Measurements from ENCODE around the gene ITLN1.
"Not testable (repeated sequence)": the region's sequence is repeated elsewhere in the genome, so short reads cannot be mapped to it uniquely, and the experiment has no call there.

ITLN1 gene

GRCh38 chr1:160885042-160885441 is at the start of gene ITLN1:
TSS of gene ITLN1 (minus strand) at chr1:160885180. CDS start at chr1:160884877, 303 bp downstream.
- no peak for DNase-seq

DNA sequence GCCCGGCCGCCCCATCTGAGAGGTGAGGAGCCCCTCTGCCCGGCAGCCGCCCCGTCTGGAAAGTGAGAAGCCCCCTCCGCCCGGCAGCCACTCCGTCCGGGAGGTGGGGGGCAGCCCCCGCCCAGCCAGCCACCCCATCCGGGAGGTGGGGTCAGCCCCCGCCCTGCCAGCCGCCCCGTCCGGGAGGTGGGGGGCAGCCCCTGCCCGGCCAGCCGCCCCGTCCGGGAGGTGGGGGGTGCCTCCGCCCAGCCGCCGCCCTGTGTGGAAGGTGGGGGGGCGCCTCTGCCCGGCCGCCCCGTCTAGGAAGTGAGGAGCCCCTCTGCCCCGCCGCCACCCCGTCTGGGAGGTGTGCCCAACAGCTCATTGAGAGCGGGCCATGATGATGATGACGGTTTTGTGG is 48.3 kb upstream of the ITLN1 start:
- DNase-seq = not testable (repeated sequence)

DNA sequence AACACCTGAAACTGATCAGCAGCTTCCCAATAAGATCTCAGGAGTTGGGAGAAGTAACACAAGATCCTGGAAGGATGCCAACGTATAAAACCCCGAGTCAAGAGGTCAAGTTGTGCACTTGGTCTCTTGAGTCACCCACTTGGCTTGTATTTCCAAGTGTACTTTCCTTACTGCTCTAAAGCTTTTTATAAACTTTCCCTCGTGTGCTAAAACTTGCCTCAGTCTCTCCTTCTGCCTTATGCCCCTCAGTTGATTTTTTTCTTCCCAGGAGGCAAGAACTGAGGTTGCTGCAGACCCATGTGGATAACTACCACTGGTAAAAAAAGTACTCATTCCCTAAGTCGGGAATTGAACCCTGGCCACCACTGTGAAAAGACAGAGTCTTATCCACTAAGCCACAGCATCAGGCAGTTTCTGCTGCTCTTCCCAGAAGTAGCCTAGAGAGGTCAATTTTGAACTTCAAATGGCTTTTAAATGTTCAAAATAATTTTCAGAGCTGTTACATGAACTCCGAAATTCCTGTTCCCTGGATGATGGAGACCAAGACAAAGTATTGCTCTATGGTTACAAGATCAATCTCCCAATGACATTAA is 40.8 kb upstream of the ITLN1 start:
- DNase-seq = no peak

- no peak for DNase-seq
Measured at GRCh38 chr1:160924791-160925651, 40.0 kb upstream of the ITLN1 start.

GRCh38 chr1:160916666-160917065 is 31.7 kb upstream of the ITLN1 start:
- no peak for DNase-seq

GRCh38 chr1:160913229-160913628 is 28.2 kb upstream of the ITLN1 start:
- DNase-seq = not testable (repeated sequence)

GRCh38 chr1:160911925-160912324 is 26.9 kb upstream of the ITLN1 start:
- DNase-seq = no peak

DNA sequence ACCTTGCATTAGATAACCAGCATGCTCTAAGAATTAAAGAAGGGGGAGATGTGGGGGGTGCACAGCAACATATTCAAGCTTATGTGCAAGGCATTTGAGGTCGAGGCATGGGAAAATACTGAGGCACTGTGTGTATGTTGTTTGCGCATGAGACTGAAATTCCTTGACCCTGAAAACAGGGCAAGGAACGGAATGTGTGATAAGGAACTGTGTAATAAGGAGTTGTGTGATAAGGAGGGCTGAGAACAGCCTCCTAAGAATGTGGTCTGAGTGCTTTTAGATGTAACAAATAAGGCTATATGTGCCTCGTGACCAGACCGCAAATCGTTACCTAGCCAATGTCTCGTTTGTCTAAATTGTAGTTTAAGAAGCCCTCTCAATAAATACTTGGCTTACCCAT is 26.5 kb upstream of the ITLN1 start:
- no peak for DNase-seq

GRCh38 chr1:160910170-160910750 is 25.3 kb upstream of the ITLN1 start:
- no peak for DNase-seq

- DNase-seq = no peak
Measured at GRCh38 chr1:160907976-160908375, 23.0 kb upstream of the ITLN1 start.

DNA sequence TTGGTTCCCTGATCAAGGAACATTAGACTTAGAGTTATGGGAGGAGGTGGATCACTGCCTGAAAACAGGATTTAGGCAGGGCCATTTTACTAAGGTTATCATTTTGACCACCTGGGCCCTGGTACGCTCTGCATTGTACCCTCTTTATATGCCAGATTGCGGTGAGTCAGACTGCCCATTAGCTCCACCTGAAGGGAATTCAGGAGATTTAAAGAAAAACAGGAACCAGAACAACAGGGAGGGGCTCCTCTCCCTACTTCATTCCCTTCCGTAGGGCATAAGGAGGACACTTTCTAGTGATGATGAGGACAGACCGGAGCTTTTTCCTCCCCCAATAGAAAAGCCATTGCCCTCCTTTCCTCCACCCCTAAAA is 20.6 kb upstream of the ITLN1 start:
- no peak for DNase-seq

GRCh38 chr1:160904783-160905616 is 20.0 kb upstream of the ITLN1 start:
- DNase-seq = no peak

DNA sequence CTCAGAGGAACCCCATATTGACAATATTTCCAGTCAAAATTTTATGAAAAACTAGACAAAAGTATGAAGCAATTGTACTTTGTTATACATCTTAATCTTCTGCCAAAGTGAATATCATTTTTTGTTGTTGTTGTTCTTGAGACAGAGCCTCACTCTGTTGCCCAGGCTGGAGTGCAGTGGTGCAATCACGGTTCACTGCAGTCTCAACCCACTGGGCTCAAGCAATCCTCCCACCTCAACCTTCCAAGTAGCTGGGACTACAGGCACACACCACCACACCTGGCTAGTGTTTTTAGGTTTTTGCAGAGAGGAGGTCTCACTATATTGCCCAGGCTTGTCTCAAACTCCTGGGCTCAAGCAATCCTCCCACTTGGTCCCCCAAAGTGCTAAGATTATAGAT is 17.3 kb upstream of the ITLN1 start:
- not testable (repeated sequence) for DNase-seq

GRCh38 chr1:160901768-160902167 is 16.8 kb upstream of the ITLN1 start:
- DNase-seq = no peak

DNA sequence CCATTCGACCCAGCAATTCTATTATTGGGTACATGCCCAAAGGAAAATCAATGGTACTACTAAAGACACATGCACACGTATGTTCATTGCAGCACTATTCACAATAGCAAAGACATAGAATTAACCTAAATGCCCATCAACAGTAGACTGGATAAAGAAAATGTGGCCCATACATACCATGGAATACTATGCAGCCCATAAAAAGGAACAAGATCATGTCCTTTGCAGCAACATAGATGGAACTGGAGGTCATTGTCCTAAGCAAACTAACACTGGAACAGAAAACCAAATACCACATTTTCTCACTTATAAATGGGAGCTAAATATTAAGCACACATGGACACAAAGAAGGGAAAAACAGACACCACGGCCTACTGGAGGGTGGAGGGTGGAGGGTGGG is 15.7 kb upstream of the ITLN1 start:
- not testable (repeated sequence) for DNase-seq

DNA sequence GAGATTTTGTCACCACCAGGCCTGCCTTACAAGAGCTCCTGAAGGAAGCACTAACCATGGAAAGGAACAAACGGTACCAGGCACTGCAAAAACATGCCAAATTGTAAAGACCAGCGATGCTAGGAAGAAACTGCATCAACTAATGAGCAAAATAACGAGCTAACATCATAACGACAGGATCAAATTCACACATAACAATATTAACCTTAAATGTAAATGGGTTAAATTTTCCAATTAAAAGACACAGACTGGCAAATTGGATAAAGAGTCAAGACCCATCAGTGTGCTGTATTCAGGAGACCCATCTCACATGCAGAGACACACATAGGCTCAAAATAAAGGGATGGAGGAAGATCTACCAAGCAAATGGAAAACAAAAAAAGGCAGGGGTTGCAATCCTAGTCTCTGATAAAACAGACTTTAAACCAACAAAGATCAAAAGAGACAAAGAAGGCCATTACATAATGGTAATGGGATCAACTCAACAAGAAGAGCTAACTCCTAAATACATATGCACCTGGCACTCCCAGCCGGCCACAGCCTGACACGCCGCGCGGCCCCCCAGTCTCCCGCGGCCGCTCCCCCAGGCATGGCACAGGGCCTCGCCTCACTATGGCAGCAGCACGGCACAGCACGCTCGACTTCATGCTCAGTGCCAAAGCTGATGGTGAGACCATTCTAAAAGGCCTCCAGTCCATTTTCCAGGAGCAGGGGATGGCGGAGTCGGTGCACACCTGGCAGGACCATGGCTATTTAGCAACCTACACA is 9.6 kb upstream of the ITLN1 start:
- DNase-seq = not testable (repeated sequence)

GRCh38 chr1:160891474-160891873 is 6.5 kb upstream of the ITLN1 start:
- DNase-seq = no peak

GRCh38 chr1:160888926-160889325 is 3.9 kb upstream of the ITLN1 start:
- DNase-seq = no peak

DNA sequence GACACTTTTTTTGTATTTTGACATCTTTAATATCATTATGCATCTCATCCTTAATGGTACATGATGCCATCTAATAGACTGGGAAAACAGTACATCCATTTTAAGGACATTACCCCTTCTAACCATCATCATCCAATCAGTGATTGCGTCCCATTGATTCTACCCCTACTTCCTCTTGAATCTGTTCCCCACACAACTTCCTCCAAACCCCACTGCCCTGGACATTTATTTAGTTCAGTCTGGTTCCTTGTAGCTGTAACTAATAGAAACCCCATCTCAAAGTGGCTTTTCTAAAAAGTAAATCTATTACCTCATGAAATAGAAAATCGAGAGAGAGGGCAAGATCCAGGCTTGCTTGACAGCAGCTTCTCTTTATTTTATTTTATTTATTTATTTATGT is 2.1 kb upstream of the ITLN1 start:
- no peak for DNase-seq

- DNase-seq = no peak
Measured at GRCh38 chr1:160884579-160884978, 401 bp downstream of the ITLN1 start.

DNA sequence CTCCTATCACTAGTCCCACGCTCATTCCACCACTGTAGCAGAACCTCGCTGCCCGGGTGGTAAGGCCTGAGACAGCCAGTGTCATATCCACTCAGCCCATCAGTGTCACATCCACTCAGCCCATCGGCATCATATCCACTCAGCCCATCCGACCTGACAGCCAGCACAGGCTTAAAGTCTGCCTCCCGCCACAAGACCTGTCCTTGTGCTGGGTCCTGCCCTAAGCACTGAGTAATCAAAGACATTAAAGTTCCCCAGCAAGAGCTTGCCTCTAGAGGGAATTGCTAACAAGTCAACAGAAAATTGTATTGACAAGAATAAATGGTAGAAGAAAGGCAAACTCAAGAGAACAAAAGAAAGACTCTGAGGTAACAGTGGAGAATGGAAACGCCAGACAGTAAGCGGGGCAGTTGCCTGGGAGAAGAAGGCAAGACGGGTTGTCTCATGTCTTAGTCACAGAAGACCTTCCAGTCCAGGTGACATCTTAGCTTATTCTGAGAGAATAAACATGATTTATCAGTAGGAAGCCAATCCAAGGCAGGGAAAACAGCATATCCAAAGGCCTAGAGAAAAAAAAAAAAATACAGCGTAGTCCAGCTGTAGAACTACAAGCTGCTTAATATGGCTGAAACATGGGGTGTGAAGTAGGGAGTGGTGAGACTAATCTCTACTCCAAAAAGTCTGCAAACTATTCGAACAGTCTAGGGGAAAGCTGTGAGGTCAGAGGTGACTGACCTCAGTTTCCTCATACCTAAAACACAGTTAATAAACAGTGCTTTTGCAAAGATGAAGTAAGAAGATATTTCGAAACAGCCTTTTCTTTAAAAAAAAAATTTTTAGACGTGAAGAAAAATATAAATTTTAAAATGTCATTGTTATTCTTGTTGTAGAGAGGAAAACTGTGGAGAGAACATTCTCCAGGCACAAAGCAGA is 1.1 kb downstream of the ITLN1 start:
- no peak for DNase-seq
